Loucy (cell line): ENCODE results near the gene DHDH.

Experiments used
- H2AFZ ChIP-seq: fragments of 200-600 bp; sonication (generic); 2 replicates; pipeline ENCODE4 v1.6.0; 2016; ENCODE audit warnings: antibody characterized with exemption, mild to moderate bottlenecking, low read length, moderate library complexity
- H3F3A ChIP-seq: fragments of 200-600 bp; 2 replicates; pipeline ENCODE4 v1.6.0; 2016; ENCODE audit warnings: antibody characterized with exemption, low read depth, mild to moderate bottlenecking
- H3K27me3 ChIP-seq: fragments of 200-600 bp; sonication (generic); 2 replicates; pipeline ENCODE4 v1.6.1; 2014; ENCODE audit warnings: low read length, mild to moderate bottlenecking; ENCODE audit not compliant: insufficient read depth, poor library complexity, severe bottlenecking
- H3K36me3 ChIP-seq: fragments of 200-600 bp; sonication (generic); 2 replicates; pipeline ENCODE4 v1.6.1; 2016; ENCODE audit warnings: low read length; ENCODE audit not compliant: insufficient read depth
- H3K4me1 ChIP-seq: fragments of 200-600 bp; sonication (generic); 2 replicates; pipeline ENCODE4 v1.5.1; 2014; ENCODE audit warnings: low read length, mild to moderate bottlenecking; ENCODE audit not compliant: insufficient read depth, poor library complexity, severe bottlenecking
- H3K4me2 ChIP-seq: fragments of 200-600 bp; sonication (generic); 2 replicates; pipeline ENCODE4 v1.6.0; 2014; ENCODE audit warnings: antibody characterized with exemption, low read length, low read depth, mild to moderate bottlenecking; ENCODE audit not compliant: poor library complexity, severe bottlenecking
- H3K4me3 ChIP-seq: fragments of 200-600 bp; sonication (generic); 2 replicates; pipeline ENCODE4 v1.5.1; 2014; ENCODE audit warnings: low read length, mild to moderate bottlenecking, mixed read lengths; ENCODE audit not compliant: poor library complexity, severe bottlenecking
- H3K79me2 ChIP-seq: fragments of 200-600 bp; sonication (generic); 2 replicates; pipeline ENCODE4 v1.6.1; 2014; ENCODE audit warnings: low read length; ENCODE audit not compliant: insufficient read depth
- H3K9ac ChIP-seq: fragments of 200-600 bp; sonication (generic); 2 replicates; pipeline ENCODE4 v1.6.0; 2014; ENCODE audit warnings: mild to moderate bottlenecking, low read depth, low read length, moderate library complexity; ENCODE audit not compliant: poor library complexity, severe bottlenecking
- H3K9me2 ChIP-seq: fragments of 200-600 bp; sonication (generic); replicated peaks from 2 replicates; pipeline ENCODE4 v1.6.1; 2016; ENCODE audit warnings: low read depth, low read length, mixed read lengths
- H3K9me3 ChIP-seq: fragments of 200-600 bp; sonication (generic); 2 replicates; pipeline ENCODE4 v1.6.1; 2014; ENCODE audit warnings: mild to moderate bottlenecking, antibody characterized with exemption, low read length, low read depth; ENCODE audit not compliant: insufficient read depth
- H4K20me1 ChIP-seq: fragments of 200-600 bp; sonication (generic); 2 replicates; pipeline ENCODE4 v1.6.0; 2014; ENCODE audit warnings: antibody characterized with exemption, low read length, mild to moderate bottlenecking; ENCODE audit not compliant: insufficient read depth, poor library complexity, severe bottlenecking
- EZH2phosphoT487 ChIP-seq: fragments of 200-600 bp; IDR thresholded peaks from 2 replicates; pipeline ENCODE4 v1.6.1; 2018; ENCODE audit warnings: antibody characterized with exemption, mild to moderate bottlenecking, moderate library complexity, borderline replicate concordance
- TF ChIP-seq, protein P1 (sequence below): fragments of 200-600 bp; sonication (generic); conservative IDR thresholded peaks from 2 replicates; pipeline ENCODE4 v1.5.1; 2014; ENCODE audit warnings: mild to moderate bottlenecking, antibody characterized with exemption, low read length

The DHDH gene

GRCh38 chr19:48989701-48990291 lies 56.3 kb downstream of the DHDH start:
- H3K27me3 ChIP-seq = no peaks in the 10 kb centered on the region

DNA sequence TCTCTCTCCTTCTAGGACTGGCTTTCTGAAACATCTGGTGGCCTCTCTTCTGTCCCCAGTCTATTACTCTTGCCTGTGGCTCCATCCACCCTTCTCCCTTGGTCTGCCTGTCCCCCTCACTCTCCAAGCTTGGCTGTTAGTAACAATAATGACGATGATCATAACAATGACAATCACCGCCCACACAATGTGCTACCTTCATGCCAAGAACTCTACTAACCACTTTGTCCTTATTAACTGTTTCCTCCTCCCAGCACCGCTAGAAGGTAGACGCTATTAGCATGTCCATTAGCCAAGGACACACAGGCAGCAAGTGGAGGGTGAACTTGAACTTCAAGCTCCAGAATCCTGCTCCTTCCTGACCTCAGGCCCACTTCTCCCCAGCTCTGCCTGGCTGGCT lies 56.9 kb downstream of the DHDH start:
- Histone ChIP-seq H2AFZ (no peak overlapping the region), H3K4me3 (peak overlapping the region; percentile 26), H3K4me2 (peak overlapping the region; percentile 87), H3K27me3 (no peaks in the 10 kb centered on the region), H3K36me3 (no peaks in the 10 kb centered on the region; the same call in 1 of the 2 replicates), H3F3A (no peaks in the 10 kb centered on the region), H3K9ac (peak overlapping the region; percentile 97), H3K79me2 (peaks cover 48% of the 10 kb centered on the region), H3K9me2 (no peaks in the 10 kb centered on the region), H4K20me1 (peaks cover 18% of the 10 kb centered on the region), H3K4me1 (peaks cover 18% of the 10 kb centered on the region), H3K9me3 (no peaks in the 10 kb centered on the region)
- no peak for TF ChIP-seq EZH2phosphoT487
- TF ChIP-seq, protein P1, sequence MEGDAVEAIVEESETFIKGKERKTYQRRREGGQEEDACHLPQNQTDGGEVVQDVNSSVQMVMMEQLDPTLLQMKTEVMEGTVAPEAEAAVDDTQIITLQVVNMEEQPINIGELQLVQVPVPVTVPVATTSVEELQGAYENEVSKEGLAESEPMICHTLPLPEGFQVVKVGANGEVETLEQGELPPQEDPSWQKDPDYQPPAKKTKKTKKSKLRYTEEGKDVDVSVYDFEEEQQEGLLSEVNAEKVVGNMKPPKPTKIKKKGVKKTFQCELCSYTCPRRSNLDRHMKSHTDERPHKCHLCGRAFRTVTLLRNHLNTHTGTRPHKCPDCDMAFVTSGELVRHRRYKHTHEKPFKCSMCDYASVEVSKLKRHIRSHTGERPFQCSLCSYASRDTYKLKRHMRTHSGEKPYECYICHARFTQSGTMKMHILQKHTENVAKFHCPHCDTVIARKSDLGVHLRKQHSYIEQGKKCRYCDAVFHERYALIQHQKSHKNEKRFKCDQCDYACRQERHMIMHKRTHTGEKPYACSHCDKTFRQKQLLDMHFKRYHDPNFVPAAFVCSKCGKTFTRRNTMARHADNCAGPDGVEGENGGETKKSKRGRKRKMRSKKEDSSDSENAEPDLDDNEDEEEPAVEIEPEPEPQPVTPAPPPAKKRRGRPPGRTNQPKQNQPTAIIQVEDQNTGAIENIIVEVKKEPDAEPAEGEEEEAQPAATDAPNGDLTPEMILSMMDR = no peak

More at GRCh38 chr19:48989701-48990291, 56.3 kb downstream of the DHDH start:
- H2AFZ ChIP-seq = no peak overlapping the region
- TF ChIP-seq, protein P1 = no peak
- no peak for TF ChIP-seq EZH2phosphoT487
- no peaks in the 10 kb centered on the region; the same call in 1 of the 2 replicates for H3K36me3 ChIP-seq
- peak overlapping the region; percentile 87 for H3K4me2 ChIP-seq
- peak overlapping the region; percentile 97 for H3K9ac ChIP-seq
- peak overlapping the region; percentile 26 for H3K4me3 ChIP-seq
- peaks cover 13% of the 10 kb centered on the region for H4K20me1 ChIP-seq
- no peaks in the 10 kb centered on the region for H3F3A ChIP-seq
- H3K9me3 ChIP-seq = no peaks in the 10 kb centered on the region
- H3K4me1 ChIP-seq = peaks cover 12% of the 10 kb centered on the region
- H3K79me2 ChIP-seq = peaks cover 42% of the 10 kb centered on the region
- no peaks in the 10 kb centered on the region for H3K9me2 ChIP-seq

- Histone ChIP-seq H3K4me1 (peaks cover 18% of the 10 kb centered on the region), H3F3A (no peaks in the 10 kb centered on the region), H3K4me3 (peak overlapping the region; percentile 89), H3K9me3 (no peaks in the 10 kb centered on the region), H3K79me2 (peaks cover 55% of the 10 kb centered on the region), H3K9ac (peak overlapping the region; percentile 97), H3K36me3 (no peaks in the 10 kb centered on the region; the same call in 1 of the 2 replicates), H2AFZ (no peak overlapping the region), H3K27me3 (no peaks in the 10 kb centered on the region), H3K4me2 (peak overlapping the region; percentile 87), H4K20me1 (peaks cover 21% of the 10 kb centered on the region), H3K9me2 (no peaks in the 10 kb centered on the region)
- TF ChIP-seq, protein P1 = no peak
- TF ChIP-seq EZH2phosphoT487 = no peak
Measured at GRCh38 chr19:48991011-48991609, 57.6 kb downstream of the DHDH start.
